ENCODE results near the gene PPP1R7. TPM values are rescaled to one million over a fixed set of nuclear protein-coding genes. Genes with fewer than 3 reads are reported as not detected.

The PPP1R7 gene
- total and polyA plus RNA-seq, 9 of the 15 experiments (the other 6 are each of a cell fraction or from before 2014, with no cell fraction given) = 37.5 to 75.0 (median 50.5) TPM

DNA sequence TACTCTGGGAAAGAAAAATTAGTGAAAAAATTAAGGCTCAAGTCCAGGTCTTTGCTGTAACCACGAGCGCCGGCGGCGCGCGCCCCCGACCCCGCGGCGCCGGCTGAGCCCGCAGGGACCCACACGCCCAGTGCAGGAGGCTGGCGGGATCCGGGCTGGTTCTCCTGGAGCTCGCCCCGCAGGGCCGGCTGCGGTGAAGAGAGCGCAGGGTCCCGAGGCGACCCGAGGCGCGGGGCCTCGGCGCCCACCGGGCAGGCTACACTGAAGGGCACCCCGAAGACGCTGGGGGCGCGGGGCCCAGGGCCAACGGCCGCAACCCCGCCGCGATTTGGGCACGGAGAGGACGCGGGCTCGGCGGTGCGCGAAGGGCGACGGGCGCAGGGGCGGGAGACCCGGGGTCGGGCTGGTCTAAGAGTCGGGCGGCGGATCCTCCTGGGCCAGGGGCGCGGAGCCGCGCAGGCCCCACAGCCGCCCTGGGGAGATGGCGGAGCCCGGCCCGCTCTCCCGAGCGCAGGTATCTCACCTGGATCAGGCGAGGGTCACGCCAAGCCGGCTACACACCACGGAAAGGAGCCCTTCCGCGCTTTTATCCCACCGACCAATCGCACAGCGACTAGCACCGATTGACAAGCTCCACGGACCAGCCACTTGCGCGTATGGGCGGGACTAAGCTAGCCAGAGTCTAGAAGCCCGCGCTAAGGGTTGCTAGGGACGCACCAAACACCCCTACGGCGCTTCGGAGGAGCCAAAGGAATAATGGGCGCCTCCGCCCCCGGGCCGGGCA, 1.2 kb upstream of the PPP1R7 start, which contains the start of gene PASK (continued):
- TF ChIP-seq, protein P1, sequence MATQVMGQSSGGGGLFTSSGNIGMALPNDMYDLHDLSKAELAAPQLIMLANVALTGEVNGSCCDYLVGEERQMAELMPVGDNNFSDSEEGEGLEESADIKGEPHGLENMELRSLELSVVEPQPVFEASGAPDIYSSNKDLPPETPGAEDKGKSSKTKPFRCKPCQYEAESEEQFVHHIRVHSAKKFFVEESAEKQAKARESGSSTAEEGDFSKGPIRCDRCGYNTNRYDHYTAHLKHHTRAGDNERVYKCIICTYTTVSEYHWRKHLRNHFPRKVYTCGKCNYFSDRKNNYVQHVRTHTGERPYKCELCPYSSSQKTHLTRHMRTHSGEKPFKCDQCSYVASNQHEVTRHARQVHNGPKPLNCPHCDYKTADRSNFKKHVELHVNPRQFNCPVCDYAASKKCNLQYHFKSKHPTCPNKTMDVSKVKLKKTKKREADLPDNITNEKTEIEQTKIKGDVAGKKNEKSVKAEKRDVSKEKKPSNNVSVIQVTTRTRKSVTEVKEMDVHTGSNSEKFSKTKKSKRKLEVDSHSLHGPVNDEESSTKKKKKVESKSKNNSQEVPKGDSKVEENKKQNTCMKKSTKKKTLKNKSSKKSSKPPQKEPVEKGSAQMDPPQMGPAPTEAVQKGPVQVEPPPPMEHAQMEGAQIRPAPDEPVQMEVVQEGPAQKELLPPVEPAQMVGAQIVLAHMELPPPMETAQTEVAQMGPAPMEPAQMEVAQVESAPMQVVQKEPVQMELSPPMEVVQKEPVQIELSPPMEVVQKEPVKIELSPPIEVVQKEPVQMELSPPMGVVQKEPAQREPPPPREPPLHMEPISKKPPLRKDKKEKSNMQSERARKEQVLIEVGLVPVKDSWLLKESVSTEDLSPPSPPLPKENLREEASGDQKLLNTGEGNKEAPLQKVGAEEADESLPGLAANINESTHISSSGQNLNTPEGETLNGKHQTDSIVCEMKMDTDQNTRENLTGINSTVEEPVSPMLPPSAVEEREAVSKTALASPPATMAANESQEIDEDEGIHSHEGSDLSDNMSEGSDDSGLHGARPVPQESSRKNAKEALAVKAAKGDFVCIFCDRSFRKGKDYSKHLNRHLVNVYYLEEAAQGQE (IDR thresholded peaks at IDR 0.05; ENCODE audit: borderline replicate concordance) = peak; percentile 42
- TF ChIP-seq, protein P1 (CRISPR knock-in tag; IDR thresholded peaks at IDR 0.05; ENCODE audit: low read depth) = no peak
- TF ChIP-seq RBBP5 (IDR thresholded peaks at IDR 0.05; ENCODE audit: borderline replicate concordance, insufficient read depth, low read length, poor library complexity, severe bottlenecking) (peak; percentile 82), SIRT6 (IDR thresholded peaks at IDR 0.05; ENCODE audit: low read depth, low read length) (no peak), C11orf30 (IDR thresholded peaks at IDR 0.05; ENCODE audit: low read depth) (no peak), SOX6 (IDR thresholded peaks at IDR 0.05) (no peak), SP2 (IDR thresholded peaks at IDR 0.05; ENCODE audit: extremely low read depth, low read depth, low read length, poor library complexity, severe bottlenecking) (peak; percentile 71), TEAD1 (CRISPR knock-in tag; IDR thresholded peaks at IDR 0.05) (no peak), TBP (optimal IDR thresholded peaks at IDR 0.05; ENCODE audit: low read depth, low read length) (peak; percentile 43)
- TF ChIP-seq, protein P2, sequence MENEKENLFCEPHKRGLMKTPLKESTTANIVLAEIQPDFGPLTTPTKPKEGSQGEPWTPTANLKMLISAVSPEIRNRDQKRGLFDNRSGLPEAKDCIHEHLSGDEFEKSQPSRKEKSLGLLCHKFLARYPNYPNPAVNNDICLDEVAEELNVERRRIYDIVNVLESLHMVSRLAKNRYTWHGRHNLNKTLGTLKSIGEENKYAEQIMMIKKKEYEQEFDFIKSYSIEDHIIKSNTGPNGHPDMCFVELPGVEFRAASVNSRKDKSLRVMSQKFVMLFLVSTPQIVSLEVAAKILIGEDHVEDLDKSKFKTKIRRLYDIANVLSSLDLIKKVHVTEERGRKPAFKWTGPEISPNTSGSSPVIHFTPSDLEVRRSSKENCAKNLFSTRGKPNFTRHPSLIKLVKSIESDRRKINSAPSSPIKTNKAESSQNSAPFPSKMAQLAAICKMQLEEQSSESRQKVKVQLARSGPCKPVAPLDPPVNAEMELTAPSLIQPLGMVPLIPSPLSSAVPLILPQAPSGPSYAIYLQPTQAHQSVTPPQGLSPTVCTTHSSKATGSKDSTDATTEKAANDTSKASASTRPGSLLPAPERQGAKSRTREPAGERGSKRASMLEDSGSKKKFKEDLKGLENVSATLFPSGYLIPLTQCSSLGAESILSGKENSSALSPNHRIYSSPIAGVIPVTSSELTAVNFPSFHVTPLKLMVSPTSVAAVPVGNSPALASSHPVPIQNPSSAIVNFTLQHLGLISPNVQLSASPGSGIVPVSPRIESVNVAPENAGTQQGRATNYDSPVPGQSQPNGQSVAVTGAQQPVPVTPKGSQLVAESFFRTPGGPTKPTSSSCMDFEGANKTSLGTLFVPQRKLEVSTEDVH (IDR thresholded peaks at IDR 0.05; ENCODE audit: low read depth, partially characterized antibody) = peak; percentile 66
- TF ChIP-seq, protein P3, sequence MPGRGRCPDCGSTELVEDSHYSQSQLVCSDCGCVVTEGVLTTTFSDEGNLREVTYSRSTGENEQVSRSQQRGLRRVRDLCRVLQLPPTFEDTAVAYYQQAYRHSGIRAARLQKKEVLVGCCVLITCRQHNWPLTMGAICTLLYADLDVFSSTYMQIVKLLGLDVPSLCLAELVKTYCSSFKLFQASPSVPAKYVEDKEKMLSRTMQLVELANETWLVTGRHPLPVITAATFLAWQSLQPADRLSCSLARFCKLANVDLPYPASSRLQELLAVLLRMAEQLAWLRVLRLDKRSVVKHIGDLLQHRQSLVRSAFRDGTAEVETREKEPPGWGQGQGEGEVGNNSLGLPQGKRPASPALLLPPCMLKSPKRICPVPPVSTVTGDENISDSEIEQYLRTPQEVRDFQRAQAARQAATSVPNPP (IDR thresholded peaks at IDR 0.05; ENCODE audit: borderline replicate concordance, insufficient read depth, insufficient read length) = no peak
- TF ChIP-seq, protein P4, sequence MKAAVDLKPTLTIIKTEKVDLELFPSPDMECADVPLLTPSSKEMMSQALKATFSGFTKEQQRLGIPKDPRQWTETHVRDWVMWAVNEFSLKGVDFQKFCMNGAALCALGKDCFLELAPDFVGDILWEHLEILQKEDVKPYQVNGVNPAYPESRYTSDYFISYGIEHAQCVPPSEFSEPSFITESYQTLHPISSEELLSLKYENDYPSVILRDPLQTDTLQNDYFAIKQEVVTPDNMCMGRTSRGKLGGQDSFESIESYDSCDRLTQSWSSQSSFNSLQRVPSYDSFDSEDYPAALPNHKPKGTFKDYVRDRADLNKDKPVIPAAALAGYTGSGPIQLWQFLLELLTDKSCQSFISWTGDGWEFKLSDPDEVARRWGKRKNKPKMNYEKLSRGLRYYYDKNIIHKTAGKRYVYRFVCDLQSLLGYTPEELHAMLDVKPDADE (conservative IDR thresholded peaks at IDR 0.05; ENCODE audit: control insufficient read depth, low read depth, low read length) = no peak

Data from K562 (cell line).